HepG2 (cell line): ENCODE results near the gene SP140L. TPM values are rescaled to one million over a fixed set of nuclear protein-coding genes. Genes with fewer than 3 reads are reported as not detected.

Experiments
- AHR ChIP-seq: IDR thresholded peaks from 2 replicates; pipeline ENCODE4 v1.6.1; 2018; ENCODE audit warnings: missing genetic modification reagents, missing compliant biosample characterization
- ATM ChIP-seq: fragments of 450-650 bp; IDR thresholded peaks from 2 replicates; pipeline ENCODE4 v1.7.1; 2017; ENCODE audit warnings: mild to moderate bottlenecking, borderline replicate concordance
- CBFB ChIP-seq: sonication (generic); formaldehyde crosslinking; IDR thresholded peaks from 2 replicates; pipeline ENCODE4 v1.4.0; 2020; ENCODE audit warnings: missing genetic modification reagents
- FOXK1 ChIP-seq: sonication (generic); formaldehyde crosslinking; IDR thresholded peaks from 2 replicates; pipeline ENCODE4 v1.4.0; 2020; ENCODE audit warnings: low read depth, missing genetic modification reagents, borderline replicate concordance
- GATAD1 ChIP-seq: IDR thresholded peaks from 2 replicates; pipeline ENCODE4 v1.6.1; 2016; ENCODE audit warnings: missing genetic modification reagents, missing compliant biosample characterization
- ISL2 ChIP-seq: sonication (generic); formaldehyde crosslinking; IDR thresholded peaks from 2 replicates; pipeline ENCODE4 v1.5.0; 2020; ENCODE audit warnings: missing genetic modification reagents
- JUN ChIP-seq: sonication (generic); formaldehyde crosslinking; IDR thresholded peaks from 2 replicates; pipeline ENCODE4 v1.4.0; 2020; ENCODE audit warnings: mild to moderate bottlenecking, missing genetic modification reagents
- JUND ChIP-seq: sonication (generic); formaldehyde crosslinking; IDR thresholded peaks from 2 replicates; pipeline ENCODE4 v1.8.0; 2022; ENCODE audit warnings: mild to moderate bottlenecking, missing genetic modification reagents
- MED1 ChIP-seq: sonication (generic); formaldehyde crosslinking; IDR thresholded peaks from 2 replicates; pipeline ENCODE4 v1.4.0; 2020; ENCODE audit warnings: missing genetic modification reagents
- PAX8 ChIP-seq: sonication (generic); formaldehyde crosslinking; IDR thresholded peaks from 2 replicates; pipeline ENCODE4 v1.8.0; 2022; ENCODE audit warnings: mild to moderate bottlenecking, missing genetic modification reagents, borderline replicate concordance
- SMAD1 ChIP-seq: sonication (generic); formaldehyde crosslinking; IDR thresholded peaks from 2 replicates; pipeline ENCODE4 v1.4.0; 2020; ENCODE audit warnings: missing genetic modification reagents, low read depth, mild to moderate bottlenecking, borderline replicate concordance
- SRSF4 ChIP-seq: fragments of 200-400 bp; formaldehyde crosslinking; IDR thresholded peaks from one replicate; pipeline ENCODE4 v1.6.1; 2018; ENCODE audit warnings: mild to moderate bottlenecking, low read depth, low read length, moderate library complexity; ENCODE audit not compliant: poor library complexity, severe bottlenecking
- SRY ChIP-seq: sonication (generic); formaldehyde crosslinking; IDR thresholded peaks from 2 replicates; pipeline ENCODE4 v1.8.0; 2022; ENCODE audit warnings: mild to moderate bottlenecking, missing genetic modification reagents
- TAF1 ChIP-seq: sonication (generic); formaldehyde crosslinking; IDR thresholded peaks from 2 replicates; pipeline ENCODE4 v1.4.0; 2020; ENCODE audit warnings: missing genetic modification reagents
- ZBTB7B ChIP-seq: sonication (generic); formaldehyde crosslinking; IDR thresholded peaks from 2 replicates; pipeline ENCODE4 v1.4.0; 2020; ENCODE audit warnings: missing genetic modification reagents
- ZNF234 ChIP-seq: sonication (generic); formaldehyde crosslinking; conservative IDR thresholded peaks from 2 replicates; pipeline ENCODE4 v1.5.1; 2020; ENCODE audit warnings: mild to moderate bottlenecking, missing genetic modification reagents
- ZNF44 ChIP-seq: sonication (generic); formaldehyde crosslinking; IDR thresholded peaks from 2 replicates; pipeline ENCODE4 v1.5.1; 2020; ENCODE audit warnings: mild to moderate bottlenecking, missing genetic modification reagents
- ZNF556 ChIP-seq: sonication (generic); formaldehyde crosslinking; IDR thresholded peaks from 2 replicates; pipeline ENCODE4 v1.4.0; 2020; ENCODE audit warnings: mild to moderate bottlenecking, missing genetic modification reagents, borderline replicate concordance
- ZNF564 ChIP-seq: sonication (generic); formaldehyde crosslinking; IDR thresholded peaks from 2 replicates; pipeline ENCODE4 v1.8.1; 2023; ENCODE audit warnings: mild to moderate bottlenecking, missing genetic modification reagents
- ZNF670 ChIP-seq: sonication (generic); formaldehyde crosslinking; IDR thresholded peaks from 2 replicates; pipeline ENCODE4 v1.8.0; 2022; ENCODE audit warnings: mild to moderate bottlenecking, missing genetic modification reagents, borderline replicate concordance
- ZNF672 ChIP-seq: sonication (generic); formaldehyde crosslinking; IDR thresholded peaks from 2 replicates; pipeline ENCODE4 v1.8.1; 2022; ENCODE audit warnings: missing genetic modification reagents
- ZNF790 ChIP-seq: sonication (generic); formaldehyde crosslinking; IDR thresholded peaks from 2 replicates; pipeline ENCODE4 v1.8.0; 2022; ENCODE audit warnings: missing genetic modification reagents, mild to moderate bottlenecking, borderline replicate concordance
- ZNF816 ChIP-seq: sonication (generic); formaldehyde crosslinking; IDR thresholded peaks from 2 replicates; pipeline ENCODE4 v1.8.0; 2022; ENCODE audit warnings: missing genetic modification reagents, mild to moderate bottlenecking, borderline replicate concordance
- ZNF879 ChIP-seq: sonication (generic); formaldehyde crosslinking; IDR thresholded peaks from 2 replicates; pipeline ENCODE4 v1.8.1; 2023; ENCODE audit warnings: missing genetic modification reagents
- polyA plus RNA-seq, 8 experiments: library from polyadenylated mRNA; depleted of rRNA in 3 of 8; stranded (reverse) in 7 of 8; unstranded in 1 of 8; fragments of >200 nt; fragmentation: Illumina TruSeq in 4 of 8; extraction: Trizol in 4 of 8; gene quantifications; 2 replicates each; pipeline versions ENCODE4 v1.2.1 to v1.2.3, GENCODE V29; 2011 to 2016; ENCODE audit warnings: low read depth in 4 of 8, missing spikeins in 1 of 8, mixed read lengths in 1 of 8; ENCODE audit not compliant: insufficient read depth in 1 of 8
- total RNA-seq, 5 experiments: library from RNA; depleted of rRNA; stranded (reverse); fragments of >200 nt; fragmentation: Illumina TruSeq; extraction: Trizol; gene quantifications; 2 replicates each; pipeline ENCODE4 v1.2.3, GENCODE V29; 2016; ENCODE audit warnings: low read depth in 1 of 5
- TF ChIP-seq, protein P1 (sequence below): IDR thresholded peaks from 2 replicates; pipeline ENCODE4 v1.6.1; 2016; ENCODE audit warnings: mild to moderate bottlenecking, missing biosample characterization, missing genetic modification reagents
- TF ChIP-seq, protein P2 (sequence below): sonication (generic); formaldehyde crosslinking; IDR thresholded peaks from 2 replicates; pipeline ENCODE4 v1.5.0; 2020; ENCODE audit warnings: missing genetic modification reagents
- TF ChIP-seq, protein P3 (sequence below): sonication (generic); formaldehyde crosslinking; IDR thresholded peaks from 2 replicates; pipeline ENCODE4 v1.8.1; 2022; ENCODE audit warnings: mild to moderate bottlenecking, missing genetic modification reagents
- TF ChIP-seq, protein P4 (sequence below): sonication (generic); formaldehyde crosslinking; IDR thresholded peaks from 2 replicates; pipeline ENCODE4 v1.8.1; 2023; ENCODE audit warnings: mild to moderate bottlenecking, missing genetic modification reagents

Gene SP140L
- total and polyA plus RNA-seq, 2 of the 13 experiments (the other 11 are each of a cell fraction or from before 2014, with no cell fraction given): 10.9 to 17.5 TPM

DNA sequence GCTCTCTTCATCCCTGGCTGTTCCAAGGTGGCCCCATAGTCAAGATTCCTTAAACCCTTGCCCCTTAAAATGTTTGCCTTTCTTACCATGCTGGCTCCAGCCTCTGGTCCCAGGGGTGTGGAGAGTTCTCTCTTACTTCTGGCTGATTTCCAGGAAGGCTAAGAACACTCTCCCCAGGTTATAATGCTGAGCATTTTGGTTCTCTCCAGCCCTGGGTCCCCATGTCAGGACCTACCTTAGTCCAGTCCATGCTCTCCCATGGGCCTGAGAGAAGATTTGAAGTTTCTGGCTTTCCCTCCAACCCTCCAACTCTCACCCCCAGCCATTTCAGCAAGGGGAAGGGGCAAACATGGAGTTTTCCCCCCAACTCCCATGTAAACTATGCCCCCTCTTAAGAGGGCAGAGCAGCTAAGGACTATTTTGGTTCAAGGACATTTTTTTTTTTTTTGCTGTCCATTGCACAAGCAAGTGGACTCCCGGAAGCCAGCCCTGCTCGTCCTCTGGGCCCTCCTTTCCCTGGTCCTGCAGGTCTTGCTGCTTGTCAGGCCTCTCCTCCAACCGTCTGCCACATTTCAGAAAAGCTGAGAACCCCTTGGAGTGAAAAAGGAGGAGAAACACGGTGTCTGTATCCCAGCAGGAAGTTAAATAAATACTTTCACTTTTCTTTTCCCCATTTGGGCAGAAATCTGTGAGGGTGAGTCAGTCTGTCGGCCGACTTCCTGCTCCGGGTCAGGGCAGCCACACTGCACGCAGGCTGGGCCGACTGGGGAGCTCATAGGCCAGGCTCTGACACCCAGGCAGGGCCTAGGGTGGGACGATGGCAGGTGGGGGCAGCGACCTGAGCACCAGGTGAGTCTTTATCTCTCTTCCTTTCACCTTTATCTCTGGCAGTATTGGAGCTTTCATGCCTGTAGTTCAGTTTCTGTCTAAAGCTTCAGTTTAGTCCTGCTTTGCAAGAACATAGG, at the start of gene SP140L (continued):
- TF ChIP-seq ZNF670 (CRISPR knock-in tag) (0 out of 2 replicates have a peak, but pooled peaks have one; percentile 16), AHR (CRISPR knock-in tag) (0 out of 2 replicates have a peak, but pooled peaks have one; percentile 80), ZNF44 (0 out of 2 replicates have a peak, but pooled peaks have one; percentile 33), ZBTB7B (CRISPR knock-in tag) (peak; percentile 37; the same call in 1 of the 2 replicates), JUN (CRISPR knock-in tag) (0 out of 2 replicates have a peak, but pooled peaks have one; percentile 65), ZNF672 (CRISPR knock-in tag) (no peak), PAX8 (CRISPR knock-in tag) (no peak), CBFB (CRISPR knock-in tag) (no peak), MED1 (peak; percentile 76), ZNF790 (no peak), SRY (peak; percentile 78; the same call in 1 of the 2 replicates), FOXK1 (CRISPR knock-in tag) (peak; percentile 83; the same call in 1 of the 2 replicates), ZNF879 (CRISPR knock-in tag) (no peak), TAF1 (CRISPR knock-in tag) (peak; percentile 85), SMAD1 (peak; percentile 62; the same call in 1 of the 2 replicates), SRSF4 (no peak), ZNF234 (CRISPR knock-in tag) (no peak), ZNF564 (no peak), ISL2 (CRISPR knock-in tag) (peak; percentile 24; the same call in 1 of the 2 replicates), GATAD1 (CRISPR knock-in tag) (peak; percentile 87), ZNF816 (CRISPR knock-in tag) (no peak), ATM (no peak), JUND (peak; percentile 83), ZNF556 (CRISPR knock-in tag) (0 out of 2 replicates have a peak, but pooled peaks have one; percentile 41)
- TF ChIP-seq, protein P1, sequence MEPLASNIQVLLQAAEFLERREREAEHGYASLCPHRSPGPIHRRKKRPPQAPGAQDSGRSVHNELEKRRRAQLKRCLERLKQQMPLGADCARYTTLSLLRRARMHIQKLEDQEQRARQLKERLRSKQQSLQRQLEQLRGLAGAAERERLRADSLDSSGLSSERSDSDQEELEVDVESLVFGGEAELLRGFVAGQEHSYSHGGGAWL (CRISPR knock-in tag): peak; percentile 86
- TF ChIP-seq, protein P2, sequence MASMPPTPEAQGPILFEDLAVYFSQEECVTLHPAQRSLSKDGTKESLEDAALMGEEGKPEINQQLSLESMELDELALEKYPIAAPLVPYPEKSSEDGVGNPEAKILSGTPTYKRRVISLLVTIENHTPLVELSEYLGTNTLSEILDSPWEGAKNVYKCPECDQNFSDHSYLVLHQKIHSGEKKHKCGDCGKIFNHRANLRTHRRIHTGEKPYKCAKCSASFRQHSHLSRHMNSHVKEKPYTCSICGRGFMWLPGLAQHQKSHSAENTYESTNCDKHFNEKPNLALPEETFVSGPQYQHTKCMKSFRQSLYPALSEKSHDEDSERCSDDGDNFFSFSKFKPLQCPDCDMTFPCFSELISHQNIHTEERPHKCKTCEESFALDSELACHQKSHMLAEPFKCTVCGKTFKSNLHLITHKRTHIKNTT (CRISPR knock-in tag): no peak
- TF ChIP-seq, protein P3, sequence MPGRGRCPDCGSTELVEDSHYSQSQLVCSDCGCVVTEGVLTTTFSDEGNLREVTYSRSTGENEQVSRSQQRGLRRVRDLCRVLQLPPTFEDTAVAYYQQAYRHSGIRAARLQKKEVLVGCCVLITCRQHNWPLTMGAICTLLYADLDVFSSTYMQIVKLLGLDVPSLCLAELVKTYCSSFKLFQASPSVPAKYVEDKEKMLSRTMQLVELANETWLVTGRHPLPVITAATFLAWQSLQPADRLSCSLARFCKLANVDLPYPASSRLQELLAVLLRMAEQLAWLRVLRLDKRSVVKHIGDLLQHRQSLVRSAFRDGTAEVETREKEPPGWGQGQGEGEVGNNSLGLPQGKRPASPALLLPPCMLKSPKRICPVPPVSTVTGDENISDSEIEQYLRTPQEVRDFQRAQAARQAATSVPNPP (CRISPR knock-in tag): peak; percentile 26; the same call in 1 of the 2 replicates
- TF ChIP-seq, protein P4, sequence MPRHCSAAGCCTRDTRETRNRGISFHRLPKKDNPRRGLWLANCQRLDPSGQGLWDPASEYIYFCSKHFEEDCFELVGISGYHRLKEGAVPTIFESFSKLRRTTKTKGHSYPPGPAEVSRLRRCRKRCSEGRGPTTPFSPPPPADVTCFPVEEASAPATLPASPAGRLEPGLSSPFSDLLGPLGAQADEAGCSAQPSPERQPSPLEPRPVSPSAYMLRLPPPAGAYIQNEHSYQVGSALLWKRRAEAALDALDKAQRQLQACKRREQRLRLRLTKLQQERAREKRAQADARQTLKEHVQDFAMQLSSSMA (CRISPR knock-in tag): no peak; the same call in 1 of the 2 replicates
